NT2/D1 (cell line): ENCODE results near the gene RBMS3.

Experiments used
- SUZ12 ChIP-seq: IDR thresholded peaks from 2 replicates; pipeline ENCODE4 v1.6.1; 2011; ENCODE audit not compliant: insufficient read length, insufficient read depth; ENCODE audit errors: extremely low read depth
- YY1 ChIP-seq: IDR thresholded peaks from 2 replicates; pipeline ENCODE4 v1.6.1; 2011; ENCODE audit not compliant: insufficient read length, insufficient read depth

- TF ChIP-seq YY1 (no peak), SUZ12 (no peak)
Observed at GRCh38 chr3:29576675-29577074, 295.8 kb downstream of the RBMS3 start.
